Osteocyte (in vitro differentiated cells): ENCODE measurements around the gene NEK1. TPM values are rescaled to one million over a fixed set of nuclear protein-coding genes. Genes with fewer than 3 reads are reported as not detected.

Experiments used
- DNase-seq: peaks from one replicate; pipeline ENCODE4 v3.0.0; 2021; ENCODE audit warnings: mixed read lengths; ENCODE audit not compliant: unreplicated experiment; ENCODE audit errors: extremely low spot score
- H3K27ac Mint-ChIP-seq: one replicate; pipeline ENCODE4 v1.8.0; 2021; ENCODE audit warnings: mild to moderate bottlenecking, mixed read lengths; ENCODE audit not compliant: unreplicated experiment
- H3K27me3 Mint-ChIP-seq: one replicate; pipeline ENCODE4 v1.8.0; 2021; ENCODE audit warnings: mixed read lengths; ENCODE audit not compliant: unreplicated experiment
- H3K36me3 Mint-ChIP-seq: one replicate; pipeline ENCODE4 v1.8.0; 2021; ENCODE audit warnings: mixed read lengths; ENCODE audit not compliant: unreplicated experiment
- H3K4me1 Mint-ChIP-seq: one replicate; pipeline ENCODE4 v1.8.0; 2021; ENCODE audit warnings: mixed read lengths; ENCODE audit not compliant: unreplicated experiment
- H3K4me3 Mint-ChIP-seq: one replicate; pipeline ENCODE4 v1.8.0; 2021; ENCODE audit warnings: mild to moderate bottlenecking, moderate library complexity, mixed read lengths; ENCODE audit not compliant: unreplicated experiment
- H3K9me3 Mint-ChIP-seq: one replicate; pipeline ENCODE4 v1.8.0; 2021; ENCODE audit warnings: mixed read lengths; ENCODE audit not compliant: unreplicated experiment
- CTCF ChIP-seq: fragments of 200-600 bp; sonication (generic); IDR thresholded peaks from 2 replicates; pipeline ENCODE4 v1.5.0; 2021; ENCODE audit warnings: antibody characterized with exemption, mild to moderate bottlenecking, moderate library complexity
- long read RNA-seq: library from polyadenylated mRNA; unstranded; transcript quantifications from one replicate; pipeline ENCODE4 v2.0.0, GENCODE V29; 2021
- total RNA-seq: library from RNA; stranded (reverse); gene quantifications from 2 replicates; pipeline ENCODE4 v1.2.1, GENCODE V29; 2021

Gene NEK1, protein sequence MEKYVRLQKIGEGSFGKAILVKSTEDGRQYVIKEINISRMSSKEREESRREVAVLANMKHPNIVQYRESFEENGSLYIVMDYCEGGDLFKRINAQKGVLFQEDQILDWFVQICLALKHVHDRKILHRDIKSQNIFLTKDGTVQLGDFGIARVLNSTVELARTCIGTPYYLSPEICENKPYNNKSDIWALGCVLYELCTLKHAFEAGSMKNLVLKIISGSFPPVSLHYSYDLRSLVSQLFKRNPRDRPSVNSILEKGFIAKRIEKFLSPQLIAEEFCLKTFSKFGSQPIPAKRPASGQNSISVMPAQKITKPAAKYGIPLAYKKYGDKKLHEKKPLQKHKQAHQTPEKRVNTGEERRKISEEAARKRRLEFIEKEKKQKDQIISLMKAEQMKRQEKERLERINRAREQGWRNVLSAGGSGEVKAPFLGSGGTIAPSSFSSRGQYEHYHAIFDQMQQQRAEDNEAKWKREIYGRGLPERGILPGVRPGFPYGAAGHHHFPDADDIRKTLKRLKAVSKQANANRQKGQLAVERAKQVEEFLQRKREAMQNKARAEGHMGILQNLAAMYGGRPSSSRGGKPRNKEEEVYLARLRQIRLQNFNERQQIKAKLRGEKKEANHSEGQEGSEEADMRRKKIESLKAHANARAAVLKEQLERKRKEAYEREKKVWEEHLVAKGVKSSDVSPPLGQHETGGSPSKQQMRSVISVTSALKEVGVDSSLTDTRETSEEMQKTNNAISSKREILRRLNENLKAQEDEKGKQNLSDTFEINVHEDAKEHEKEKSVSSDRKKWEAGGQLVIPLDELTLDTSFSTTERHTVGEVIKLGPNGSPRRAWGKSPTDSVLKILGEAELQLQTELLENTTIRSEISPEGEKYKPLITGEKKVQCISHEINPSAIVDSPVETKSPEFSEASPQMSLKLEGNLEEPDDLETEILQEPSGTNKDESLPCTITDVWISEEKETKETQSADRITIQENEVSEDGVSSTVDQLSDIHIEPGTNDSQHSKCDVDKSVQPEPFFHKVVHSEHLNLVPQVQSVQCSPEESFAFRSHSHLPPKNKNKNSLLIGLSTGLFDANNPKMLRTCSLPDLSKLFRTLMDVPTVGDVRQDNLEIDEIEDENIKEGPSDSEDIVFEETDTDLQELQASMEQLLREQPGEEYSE (N-terminal part only)
- 17.7 and 18.4 TPM in 2 replicates for total RNA-seq
- long read RNA-seq, partial matches to known transcripts = 114 of 131 reads
- long read RNA-seq, other reads (novel, unspliced or antisense) = 17 of 131 reads

GRCh38 chr4:169611991-169612870 lies at the start of gene NEK1:
NEK1 (minus strand) TSS chr4:169612583; CDS start chr4:169602630, 9,953 bp downstream.
- DNase-seq = peak; percentile 92
- no peaks in the 10 kb centered on the region for H3K9me3 Mint-ChIP-seq
- TF ChIP-seq CTCF = no peak
- peak within 1 kb of the TSS; percentile 99 for H3K27ac Mint-ChIP-seq
- peaks cover 22% of the 10 kb centered on the region for H3K4me1 Mint-ChIP-seq
- H3K36me3 Mint-ChIP-seq = peaks cover 4% of the 10 kb centered on the region
- H3K27me3 Mint-ChIP-seq = no peaks in the 10 kb centered on the region
- H3K4me3 Mint-ChIP-seq = peak within 1 kb of the TSS; percentile 96

DNA sequence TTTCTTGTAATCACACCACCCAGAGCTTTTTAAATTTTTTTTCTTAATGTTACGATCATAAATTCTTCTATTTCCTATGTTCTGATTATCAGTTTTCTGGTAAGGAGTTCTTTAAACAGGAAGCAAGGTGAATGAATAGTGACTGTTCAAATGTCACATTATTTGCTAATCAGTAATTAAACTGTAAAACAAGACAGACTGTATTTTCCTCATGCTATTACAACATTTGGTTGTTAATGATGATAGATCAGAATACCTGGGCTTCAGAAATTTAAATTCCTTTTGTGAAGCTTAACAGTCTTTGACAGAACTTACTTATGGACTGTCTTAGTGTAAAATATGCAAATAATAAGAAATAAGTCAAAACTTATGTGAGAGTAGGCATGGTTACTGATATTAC lies 49.4 kb upstream of the NEK1 start:
- Mint-ChIP-seq H3K4me3 (no peak overlapping the region), H3K27ac (no peak overlapping the region), H3K36me3 (peaks cover 2% of the 10 kb centered on the region), H3K4me1 (peaks cover 31% of the 10 kb centered on the region), H3K9me3 (no peaks in the 10 kb centered on the region), H3K27me3 (no peaks in the 10 kb centered on the region)
- TF ChIP-seq CTCF = no peak
- DNase-seq = no peak

- H3K4me3 Mint-ChIP-seq = peak overlapping the region; percentile 81
- no peak for TF ChIP-seq CTCF
- peaks cover 31% of the 10 kb centered on the region for H3K4me1 Mint-ChIP-seq
- H3K27ac Mint-ChIP-seq = peak overlapping the region; percentile 97
- no peaks in the 10 kb centered on the region for H3K27me3 Mint-ChIP-seq
- H3K9me3 Mint-ChIP-seq = no peaks in the 10 kb centered on the region
- H3K36me3 Mint-ChIP-seq = no peaks in the 10 kb centered on the region
- no peak for DNase-seq
Measured at GRCh38 chr4:169660929-169661328, 48.5 kb upstream of the NEK1 start.

GRCh38 chr4:169659716-169660670 lies 47.6 kb upstream of the NEK1 start:
- Mint-ChIP-seq H3K27ac (peak overlapping the region; percentile 97), H3K36me3 (no peaks in the 10 kb centered on the region), H3K4me3 (peak overlapping the region; percentile 81), H3K27me3 (no peaks in the 10 kb centered on the region), H3K9me3 (no peaks in the 10 kb centered on the region), H3K4me1 (peaks cover 31% of the 10 kb centered on the region)
- DNase-seq = peak; percentile 89
- no peak for TF ChIP-seq CTCF
